ENCODE data around the gene CCDC77.
"Not testable (repeated sequence)": the region's sequence is repeated elsewhere in the genome, so short reads cannot be mapped to it uniquely, and the experiment has no call there.

The CCDC77 gene

GRCh38 chr12:401235-402028 is at the start of gene CCDC77:
CCDC77 (plus strand) TSS chr12:401644; CDS start chr12:409384, 7,740 bp downstream.
- peak; percentile 55 for DNase-seq (ENCODE audit: low read depth)

- DNase-seq (ENCODE audit: low read depth), result peak; percentile 62
Observed at GRCh38 chr12:356276-356988, 45.0 kb upstream of the CCDC77 start.

- DNase-seq (ENCODE audit: low read depth), result no peak
Observed at GRCh38 chr12:359091-359490, 42.4 kb upstream of the CCDC77 start.

- DNase-seq (ENCODE audit: low read depth), result no peak
Observed at GRCh38 chr12:366820-367219, 34.6 kb upstream of the CCDC77 start.

GRCh38 chr12:367972-368371 is 33.5 kb upstream of the CCDC77 start:
- no peak for DNase-seq (ENCODE audit: low read depth)

GRCh38 chr12:370739-371485 is 30.5 kb upstream of the CCDC77 start:
- DNase-seq (ENCODE audit: low read depth), result not testable (repeated sequence)

- DNase-seq (ENCODE audit: low read depth), result peak; percentile 20
Observed at GRCh38 chr12:386651-387050, 14.8 kb upstream of the CCDC77 start.

GRCh38 chr12:388012-388411 is 13.4 kb upstream of the CCDC77 start:
- DNase-seq (ENCODE audit: low read depth), result no peak

- DNase-seq (ENCODE audit: low read depth), result no peak
Observed at GRCh38 chr12:388541-389141, 12.8 kb upstream of the CCDC77 start.

- DNase-seq (ENCODE audit: low read depth), result peak; percentile 84
Observed at GRCh38 chr12:389142-390096, 12.0 kb upstream of the CCDC77 start, which contains the start of gene KDM5A. KDM5A (minus strand) TSS chr12:389320; CDS start chr12:389091, 229 bp downstream.

GRCh38 chr12:400828-401227 is 616 bp upstream of the CCDC77 start:
- DNase-seq (ENCODE audit: low read depth), result no peak

GRCh38 chr12:402029-402389 is 565 bp downstream of the CCDC77 start:
- no peak for DNase-seq (ENCODE audit: low read depth)

GRCh38 chr12:414859-415258 is 13.4 kb downstream of the CCDC77 start:
- no peak for DNase-seq (ENCODE audit: low read depth)

- no peak for DNase-seq (ENCODE audit: low read depth)
Observed at GRCh38 chr12:418432-418831, 17.0 kb downstream of the CCDC77 start.

- DNase-seq (ENCODE audit: low read depth), result no peak
Observed at GRCh38 chr12:422526-422925, 21.1 kb downstream of the CCDC77 start.

GRCh38 chr12:435737-436136 is 34.3 kb downstream of the CCDC77 start:
- DNase-seq (ENCODE audit: low read depth), result not testable (repeated sequence)

- no peak for DNase-seq (ENCODE audit: low read depth)
Observed at GRCh38 chr12:442235-442884, 40.9 kb downstream of the CCDC77 start.

GRCh38 chr12:447141-447540 is 45.7 kb downstream of the CCDC77 start:
- no peak for DNase-seq (ENCODE audit: low read depth)

- DNase-seq (ENCODE audit: low read depth), result no peak
Observed at GRCh38 chr12:449203-449602, 47.8 kb downstream of the CCDC77 start.

- no peak for DNase-seq (ENCODE audit: low read depth)
Observed at GRCh38 chr12:450438-450837, 49.0 kb downstream of the CCDC77 start.
